HG03045 (cell line): ENCODE measurements around the gene LRRK1.

Experiments
- ATAC-seq: cut with Tn5 transposase; IDR thresholded peaks from one replicate; pipeline ENCODE4 v1.9.1; 2021; ENCODE audit warnings: mild to moderate bottlenecking, moderate library complexity; ENCODE audit not compliant: unreplicated experiment

LRRK1 gene

DNA sequence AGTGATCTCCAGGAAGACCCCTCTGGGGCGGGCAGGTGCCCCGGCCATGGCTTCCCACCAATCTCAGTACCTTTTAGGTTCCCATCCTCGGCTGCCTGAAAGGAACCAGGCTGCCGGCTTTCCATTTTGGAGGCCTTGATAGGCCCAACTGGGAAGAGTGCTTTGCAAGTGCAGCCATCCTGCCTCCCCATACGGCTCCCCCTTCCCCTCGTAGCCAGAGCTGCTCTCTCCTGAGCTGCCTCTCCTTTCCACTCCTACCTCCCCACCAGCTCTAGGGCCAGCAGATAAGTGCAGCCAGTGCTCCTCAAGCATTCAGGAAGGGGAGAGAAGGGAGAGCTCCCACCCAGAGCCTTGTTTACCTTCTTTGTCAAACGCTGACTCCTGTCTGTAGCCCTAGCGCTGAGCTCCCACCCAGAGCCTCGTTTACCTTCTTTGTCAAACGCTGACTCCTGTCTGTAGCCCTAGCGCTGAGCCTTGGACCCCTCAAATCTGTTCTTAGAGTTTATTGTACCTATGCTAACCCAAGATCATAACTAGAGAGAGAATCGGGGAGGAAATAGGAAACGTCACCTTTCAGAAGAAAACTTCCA, 133.0 kb downstream of the LRRK1 start:
- ATAC-seq, result no peak

DNA sequence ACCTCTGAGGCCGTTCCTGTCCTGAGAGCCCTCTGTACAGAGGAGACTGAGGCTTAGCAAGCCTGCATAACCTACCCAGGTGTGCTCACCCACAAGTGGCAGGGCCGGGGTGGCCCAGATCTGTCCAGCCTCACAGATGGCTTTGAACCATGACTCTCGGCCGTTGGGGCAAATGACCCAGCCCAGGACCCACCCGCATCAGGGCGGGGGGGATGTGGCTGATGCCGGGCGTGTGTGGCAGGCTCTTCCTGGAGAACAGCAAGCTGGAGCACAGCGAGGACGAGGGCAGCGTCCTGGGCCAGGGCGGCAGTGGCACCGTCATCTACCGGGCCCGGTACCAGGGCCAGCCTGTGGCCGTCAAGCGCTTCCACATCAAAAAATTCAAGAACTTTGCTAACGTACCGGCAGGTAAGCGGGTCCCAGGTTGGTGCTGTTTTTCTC, 133.5 kb downstream of the LRRK1 start:
- no peak for ATAC-seq

- ATAC-seq, result no peak
Observed at GRCh38 chr15:101053261-101053660, 134.1 kb downstream of the LRRK1 start.

GRCh38 chr15:101054116-101054515, 135.0 kb downstream of the LRRK1 start:
- no peak for ATAC-seq

GRCh38 chr15:101054991-101055390, 135.8 kb downstream of the LRRK1 start:
- no peak for ATAC-seq

DNA sequence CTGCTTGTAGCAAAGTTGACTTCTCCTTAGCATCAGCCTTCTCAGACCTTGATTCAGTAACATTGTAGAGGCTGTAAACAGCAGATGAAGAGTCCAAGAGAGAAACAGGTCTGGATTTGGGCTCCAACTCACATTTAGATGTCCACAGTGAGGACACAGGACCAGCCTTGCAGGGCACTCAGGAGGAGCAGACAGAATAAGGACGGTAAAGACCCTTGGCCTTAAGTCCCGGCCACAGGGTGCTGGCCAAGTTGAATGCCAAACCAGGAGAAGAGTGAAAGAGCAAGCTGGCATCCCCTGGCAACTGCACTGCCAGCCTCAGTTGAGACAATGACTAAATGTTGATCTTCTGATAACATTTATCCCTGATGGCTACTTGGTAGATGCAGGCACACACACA, 136.3 kb downstream of the LRRK1 start:
- ATAC-seq, result no peak

- no peak for ATAC-seq
Observed at GRCh38 chr15:101056366-101057334, 137.5 kb downstream of the LRRK1 start.

GRCh38 chr15:101057841-101058407, 138.8 kb downstream of the LRRK1 start:
- ATAC-seq, result no peak

DNA sequence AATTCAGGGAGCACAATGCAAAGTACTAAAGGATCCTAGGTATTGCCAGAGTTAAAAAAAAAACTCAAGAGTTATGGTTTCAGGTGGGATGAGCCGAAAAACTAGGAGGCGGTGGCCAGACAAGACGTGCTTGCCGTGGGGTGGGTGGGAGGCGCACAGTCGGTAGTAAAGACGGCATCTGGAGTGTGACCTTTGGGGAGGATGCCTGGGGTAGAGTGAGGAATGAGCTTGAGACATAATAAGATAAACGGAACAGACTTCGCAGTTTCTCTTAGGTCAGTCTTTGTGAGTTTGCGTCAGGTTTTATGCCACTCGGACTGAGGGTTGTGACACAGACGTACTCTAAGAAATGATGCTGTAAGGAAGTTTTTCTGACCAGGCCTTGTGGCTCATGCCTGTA, 139.6 kb downstream of the LRRK1 start:
- no peak for ATAC-seq

GRCh38 chr15:101059381-101060341, 140.5 kb downstream of the LRRK1 start:
- ATAC-seq, result no peak

DNA sequence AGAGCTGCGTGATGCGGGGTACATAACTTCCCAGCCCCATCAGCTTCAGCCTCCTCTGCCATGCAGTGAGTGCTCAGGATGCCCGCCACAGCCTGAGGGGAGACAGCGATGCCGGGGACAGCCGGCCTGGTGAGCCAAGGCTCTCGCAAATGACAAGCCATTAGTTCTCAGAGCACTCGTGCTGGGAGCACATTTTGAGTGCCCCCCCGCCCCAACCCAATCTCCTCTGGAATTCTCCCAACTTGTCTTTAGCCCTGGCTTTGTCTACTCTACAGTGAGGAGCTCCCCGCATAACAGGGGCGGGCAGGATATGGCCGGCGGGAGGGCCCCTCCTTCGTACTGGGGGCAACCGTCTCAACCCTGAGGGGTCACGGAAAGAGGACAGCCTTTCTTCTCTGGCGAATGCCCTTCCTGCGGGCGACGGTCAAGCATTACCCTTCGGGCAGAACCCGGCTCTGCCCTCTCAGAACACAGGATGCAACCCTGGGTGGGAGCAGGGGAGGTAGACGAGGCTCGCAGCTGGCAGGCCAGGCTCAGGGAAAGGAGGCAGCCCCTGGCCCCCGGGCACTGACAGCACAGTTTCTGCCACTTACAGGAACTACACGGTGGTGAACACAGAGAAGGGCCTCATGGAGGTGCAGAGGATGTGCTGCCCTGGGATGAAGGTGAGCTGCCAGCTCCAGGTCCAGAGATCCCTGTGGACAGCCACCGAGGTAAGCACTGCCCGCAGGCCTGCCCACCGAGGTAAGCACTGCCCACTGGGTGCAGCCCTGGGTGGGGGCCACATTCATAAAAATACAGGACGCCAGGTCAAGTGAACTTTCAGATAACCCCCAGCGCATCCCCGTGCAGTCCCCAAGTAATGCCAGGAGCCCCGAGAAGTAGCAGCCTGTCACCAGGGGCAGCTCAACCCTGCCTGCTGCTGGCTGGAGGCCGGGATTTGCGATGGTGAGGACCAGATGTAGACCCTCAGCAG, 141.7 kb downstream of the LRRK1 start:
- no peak for ATAC-seq

DNA sequence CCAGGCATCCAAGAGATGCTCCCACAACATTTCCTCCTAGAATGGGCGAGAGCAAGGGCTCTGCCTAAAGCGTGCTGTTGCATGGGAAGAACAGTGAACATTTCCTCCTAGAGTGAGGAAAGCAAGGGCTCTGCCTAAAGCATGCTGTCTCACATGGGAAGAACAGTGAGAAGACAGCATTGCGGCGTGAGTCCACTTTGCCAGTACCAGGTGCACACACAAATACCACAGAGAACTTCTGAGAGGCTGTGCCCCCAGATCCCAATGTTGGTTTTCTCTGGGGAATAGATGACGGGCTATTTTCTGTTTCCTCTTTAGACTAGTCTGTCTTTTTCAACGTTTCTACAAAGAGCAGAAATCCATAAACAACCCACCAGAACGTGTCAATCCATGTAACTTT, 142.9 kb downstream of the LRRK1 start:
- no peak for ATAC-seq

DNA sequence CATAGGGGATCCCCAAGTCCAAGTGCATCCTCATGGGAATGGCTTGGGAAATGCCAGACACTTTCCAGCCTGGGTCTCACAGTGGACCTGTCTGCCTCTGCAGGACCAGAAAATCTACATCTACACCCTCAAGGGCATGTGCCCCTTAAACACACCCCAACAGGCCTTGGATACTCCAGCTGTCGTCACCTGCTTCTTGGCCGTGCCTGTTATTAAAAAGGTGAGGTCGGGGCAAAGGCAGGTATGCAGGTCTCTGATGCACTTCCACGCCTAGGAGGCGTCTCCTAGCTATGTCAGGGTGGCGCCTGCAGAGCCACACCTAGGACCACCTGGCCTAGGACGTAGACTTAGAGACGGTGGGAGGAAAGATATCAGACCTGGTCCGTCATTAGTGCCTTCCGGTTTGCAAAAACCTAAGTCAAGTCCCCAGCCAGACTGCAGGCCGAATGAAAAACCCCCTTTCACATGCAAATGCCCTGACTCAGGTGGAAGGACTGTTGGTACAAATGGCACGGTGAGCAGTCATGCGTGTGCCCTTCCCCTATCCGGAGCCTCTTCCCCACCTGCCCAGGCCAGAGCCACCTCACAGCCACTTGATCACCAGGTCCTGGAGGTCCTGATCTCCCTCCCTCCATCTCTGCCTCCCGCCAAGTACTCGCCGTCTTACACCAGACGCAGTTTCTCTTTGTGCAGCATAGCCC, 143.5 kb downstream of the LRRK1 start:
- ATAC-seq, result peak; percentile 51

DNA sequence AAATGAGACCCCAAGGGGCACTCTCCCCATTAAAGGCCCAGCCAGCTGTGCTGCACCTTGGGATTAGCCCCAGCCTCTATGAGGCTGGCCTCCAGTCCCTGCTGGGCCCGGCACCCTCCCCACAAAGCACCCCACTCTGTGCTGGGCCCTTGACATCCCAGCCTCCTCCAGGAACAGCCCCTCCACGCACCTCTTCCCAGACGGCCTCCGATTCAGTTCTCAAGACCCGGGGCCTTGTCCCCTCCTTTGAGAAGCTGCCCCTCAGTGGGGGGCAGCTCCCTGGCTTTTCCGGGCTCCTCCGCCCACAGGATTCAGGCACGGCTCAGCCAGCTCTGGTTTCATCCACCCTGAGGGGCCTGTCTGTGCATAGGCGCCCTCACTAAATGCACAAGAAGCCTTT, 144.1 kb downstream of the LRRK1 start:
- no peak for ATAC-seq

- no peak for ATAC-seq
Observed at GRCh38 chr15:101063891-101064794, 145.0 kb downstream of the LRRK1 start.

DNA sequence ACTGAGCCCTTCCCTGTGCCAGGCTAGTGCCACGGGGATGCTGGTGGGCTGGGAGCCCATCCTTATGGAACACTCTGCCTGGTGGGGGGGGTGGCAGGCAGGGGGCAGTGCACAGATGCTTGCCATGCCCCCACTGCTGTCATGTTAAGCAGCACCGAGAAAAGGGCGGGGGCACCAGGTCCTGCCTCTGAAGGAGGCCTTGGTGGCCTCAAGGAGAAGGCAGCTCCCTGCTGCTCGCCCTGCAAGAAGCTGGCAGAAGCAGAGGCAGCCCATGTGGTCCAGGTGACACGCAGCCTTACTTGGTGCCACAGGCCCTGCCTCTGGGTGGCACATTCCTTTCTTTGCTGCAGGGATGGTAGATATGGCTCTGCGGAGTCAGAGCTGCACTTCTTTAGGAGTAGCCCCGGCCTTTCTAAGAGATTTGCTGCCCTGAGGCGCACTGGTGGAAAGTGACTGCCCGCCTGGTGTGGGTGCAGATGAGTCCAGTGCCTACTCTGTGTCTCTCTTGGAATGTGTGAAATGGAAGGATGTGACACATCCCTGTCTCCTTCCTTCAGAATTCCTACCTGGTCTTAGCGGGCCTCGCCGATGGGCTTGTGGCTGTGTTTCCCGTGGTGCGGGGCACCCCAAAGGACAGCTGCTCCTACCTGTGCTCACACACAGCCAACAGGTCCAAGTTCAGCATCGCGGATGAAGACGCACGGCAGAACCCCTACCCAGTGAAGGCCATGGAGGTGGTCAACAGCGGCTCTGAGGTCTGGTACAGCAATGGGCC, 145.8 kb downstream of the LRRK1 start:
- no peak for ATAC-seq

DNA sequence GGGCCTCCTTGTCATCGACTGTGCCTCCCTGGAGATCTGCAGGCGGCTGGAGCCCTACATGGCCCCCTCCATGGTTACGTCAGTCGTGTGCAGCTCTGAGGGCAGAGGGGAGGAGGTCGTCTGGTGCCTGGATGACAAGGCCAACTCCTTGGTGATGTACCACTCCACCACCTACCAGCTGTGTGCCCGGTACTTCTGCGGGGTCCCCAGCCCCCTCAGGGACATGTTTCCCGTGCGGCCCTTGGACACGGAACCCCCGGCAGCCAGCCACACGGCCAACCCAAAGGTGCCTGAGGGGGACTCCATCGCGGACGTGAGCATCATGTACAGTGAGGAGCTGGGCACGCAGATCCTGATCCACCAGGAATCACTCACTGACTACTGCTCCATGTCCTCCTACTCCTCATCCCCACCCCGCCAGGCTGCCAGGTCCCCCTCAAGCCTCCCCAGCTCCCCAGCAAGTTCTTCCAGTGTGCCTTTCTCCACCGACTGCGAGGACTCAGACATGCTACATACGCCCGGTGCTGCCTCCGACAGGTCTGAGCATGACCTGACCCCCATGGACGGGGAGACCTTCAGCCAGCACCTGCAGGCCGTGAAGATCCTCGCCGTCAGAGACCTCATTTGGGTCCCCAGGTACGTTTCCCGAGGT, 146.5 kb downstream of the LRRK1 start:
- no peak for ATAC-seq
